GM10266 (cell line): Measurements from ENCODE around the gene IGLON5.

Experiments used
- DNase-seq: peaks from one replicate; pipeline ENCODE4 v3.0.0; 2012; ENCODE audit errors: extremely low spot score
- CTCF ChIP-seq: IDR thresholded peaks from 2 replicates; pipeline ENCODE4 v1.5.1; 2012; ENCODE audit warnings: mild to moderate bottlenecking, low read depth; ENCODE audit not compliant: control insufficient read depth, insufficient read depth; ENCODE audit errors: missing control alignments

IGLON5 gene

GRCh38 chr19:51295382-51296126 is 15.9 kb upstream of the IGLON5 start:
- no peak for TF ChIP-seq CTCF
- no peak for DNase-seq

- DNase-seq = no peak
- TF ChIP-seq CTCF = no peak
Observed at GRCh38 chr19:51296336-51297093, 14.9 kb upstream of the IGLON5 start.

DNA sequence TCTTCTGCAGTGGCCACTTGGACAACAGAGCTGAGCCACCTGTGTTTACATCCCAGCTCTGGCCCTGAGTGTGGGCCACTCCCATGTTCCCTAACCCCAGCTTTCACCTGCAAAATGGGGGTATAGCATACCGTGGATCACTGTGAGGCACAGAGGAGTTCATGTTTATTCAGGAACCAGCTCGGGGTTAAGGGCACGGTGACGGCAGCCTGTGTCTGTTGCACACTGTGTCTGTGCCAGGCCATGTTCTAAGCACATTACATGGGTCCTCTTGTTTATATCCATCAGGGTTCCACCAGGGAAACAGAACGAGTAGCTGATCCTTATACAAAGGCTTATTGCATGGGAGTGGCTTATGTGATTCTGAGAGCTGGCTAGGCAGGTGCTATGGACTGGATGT is 14.0 kb upstream of the IGLON5 start:
- DNase-seq = no peak
- TF ChIP-seq CTCF = no peak

DNA sequence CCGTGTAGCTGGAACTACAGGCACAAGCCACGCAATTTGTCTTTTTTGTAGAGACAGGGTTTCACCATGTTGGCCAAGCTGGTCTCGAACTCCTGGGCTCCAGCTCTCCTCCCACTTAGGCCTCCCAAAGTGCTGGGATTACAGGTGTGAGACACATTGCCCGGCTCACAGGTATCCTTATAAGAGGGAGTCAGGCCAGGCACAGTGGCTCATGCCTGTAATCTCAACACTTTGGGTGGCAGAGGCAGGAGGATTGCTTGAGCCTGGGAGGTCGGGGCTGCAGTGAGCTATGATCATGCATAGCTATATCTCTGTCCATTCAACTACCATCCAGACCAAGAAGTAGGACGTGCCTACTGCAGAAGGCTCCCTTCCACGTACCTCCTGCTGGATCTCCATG is 10.2 kb upstream of the IGLON5 start:
- DNase-seq = no peak
- TF ChIP-seq CTCF = no peak

- TF ChIP-seq CTCF = no peak
- DNase-seq = no peak
Observed at GRCh38 chr19:51305479-51305878, 6.0 kb upstream of the IGLON5 start.

DNA sequence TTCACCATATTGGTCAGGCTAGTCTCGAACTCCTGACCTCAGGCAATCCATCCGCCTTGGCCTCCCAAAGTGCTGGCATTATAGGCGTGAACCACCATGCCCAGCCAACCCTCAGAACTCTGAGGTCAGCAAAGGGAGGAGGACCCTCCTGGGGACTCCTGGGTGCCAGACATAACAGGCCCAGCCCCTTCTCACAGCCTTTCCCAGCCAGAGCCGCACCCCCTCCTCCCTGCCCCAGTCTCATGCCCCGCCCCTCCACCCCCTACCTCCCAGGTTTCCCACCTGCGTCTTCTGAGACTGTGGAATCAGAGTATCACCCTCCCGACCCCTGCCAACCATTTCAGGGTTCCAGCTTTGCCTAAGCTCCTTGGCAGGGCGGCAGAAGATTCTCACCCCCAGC is 5.2 kb downstream of the IGLON5 start:
- no peak for TF ChIP-seq CTCF
- no peak for DNase-seq

GRCh38 chr19:51317376-51317775 is 5.9 kb downstream of the IGLON5 start:
- TF ChIP-seq CTCF = no peak
- DNase-seq = no peak
